ENCODE measurements around the gene COPS8. TPM values are rescaled to one million over a fixed set of nuclear protein-coding genes. Genes with fewer than 3 reads are reported as not detected.

COPS8 gene
- total and polyA plus RNA-seq, 8 donors = 44.4 to 78.1 (median 69.7) TPM

GRCh38 chr2:237042101-237042500 is 43.6 kb upstream of the COPS8 start:
- H3K27ac ChIP-seq = no peak overlapping the region
- intact Hi-C loops (cut with DNase I) = no loop called here
- no peaks in the 10 kb centered on the region for H3K9me3 ChIP-seq
- no peaks in the 10 kb centered on the region for H3K27me3 ChIP-seq
- ATAC-seq (no peak), DNase-seq (no peak)
- no peak overlapping the region for H3K4me3 ChIP-seq
- no peak for TF ChIP-seq CTCF (IDR thresholded peaks at IDR 0.05)
- H3K4me1 ChIP-seq = peaks cover 0 to 7% of the 10 kb centered on the region in 2 donors
- no peaks in the 10 kb centered on the region for H3K36me3 ChIP-seq

GRCh38 chr2:237043866-237044265 is 41.8 kb upstream of the COPS8 start:
- Histone ChIP-seq H3K4me3 (no peak overlapping the region), H3K9me3 (peaks cover 0 to 12% of the 10 kb centered on the region in 2 donors), H3K36me3 (no peaks in the 10 kb centered on the region), H3K27me3 (no peaks in the 10 kb centered on the region), H3K4me1 (peaks cover 0 to 7% of the 10 kb centered on the region in 2 donors), H3K27ac (no peak overlapping the region)
- no peak for TF ChIP-seq CTCF (IDR thresholded peaks at IDR 0.05)
- intact Hi-C loops (cut with DNase I) = no loop called here
- no peak for ATAC-seq
- DNase-seq = no peak

GRCh38 chr2:237044281-237044680 is 41.4 kb upstream of the COPS8 start:
- no peaks in the 10 kb centered on the region for H3K27me3 ChIP-seq
- H3K36me3 ChIP-seq = no peaks in the 10 kb centered on the region
- no peak overlapping the region for H3K27ac ChIP-seq
- DNase-seq = peak in 1 of 4 donors; percentile 33
- no peak for TF ChIP-seq CTCF (IDR thresholded peaks at IDR 0.05)
- no peak overlapping the region for H3K4me3 ChIP-seq
- no peak for ATAC-seq
- peaks cover 0 to 7% of the 10 kb centered on the region in 2 donors for H3K4me1 ChIP-seq
- H3K9me3 ChIP-seq = peaks cover 0 to 16% of the 10 kb centered on the region in 2 donors
- intact Hi-C loops (cut with DNase I) = no loop called here

GRCh38 chr2:237045449-237045848 is 40.2 kb upstream of the COPS8 start:
- intact Hi-C loops (cut with DNase I) = no loop called here
- no peak for DNase-seq
- H3K4me3 ChIP-seq = no peak overlapping the region

GRCh38 chr2:237048595-237048994 is 37.1 kb upstream of the COPS8 start:
- Histone ChIP-seq H3K27ac (no peak overlapping the region), H3K9me3 (peaks cover 0 to 21% of the 10 kb centered on the region in 2 donors), H3K27me3 (no peaks in the 10 kb centered on the region), H3K36me3 (no peaks in the 10 kb centered on the region), H3K4me1 (peaks cover 0 to 7% of the 10 kb centered on the region in 2 donors), H3K4me3 (no peak overlapping the region)
- intact Hi-C loops (cut with DNase I) = no loop called here
- no peak for ATAC-seq
- TF ChIP-seq CTCF (IDR thresholded peaks at IDR 0.05) = no peak
- DNase-seq = no peak

More at GRCh38 chr2:237045449-237045848, 40.2 kb upstream of the COPS8 start:
- Histone ChIP-seq H3K4me1 (peaks cover 0 to 7% of the 10 kb centered on the region in 2 donors), H3K27ac (no peak overlapping the region), H3K27me3 (no peaks in the 10 kb centered on the region), H3K36me3 (no peaks in the 10 kb centered on the region), H3K9me3 (peaks cover 0 to 21% of the 10 kb centered on the region in 2 donors)
- no peak for TF ChIP-seq CTCF (IDR thresholded peaks at IDR 0.05)
- ATAC-seq = no peak
